Fibroblast of the aortic adventitia (primary cell): ENCODE data around the gene ARAP1. TPM values are rescaled to one million over a fixed set of nuclear protein-coding genes. Genes with fewer than 3 reads are reported as not detected.

Source experiments
- DNase-seq: peaks from one replicate; pipeline ENCODE4 v3.0.0-alpha.2; 2010; ENCODE audit warnings: low read depth
- H3K4me3 ChIP-seq: 2 replicates; pipeline ENCODE4 v1.5.1; 2011; ENCODE audit warnings: low read depth, mild to moderate bottlenecking, control low read depth, low read length, moderate library complexity
- CTCF ChIP-seq: IDR thresholded peaks from 2 replicates; pipeline ENCODE4 v1.5.1; 2011; ENCODE audit warnings: mild to moderate bottlenecking, low read length, control low read depth, inconsistent platforms; ENCODE audit not compliant: insufficient read depth
- total RNA-seq: library from RNA; depleted of rRNA; stranded (reverse); fragments of >200 nt; gene quantifications from 2 replicates; pipeline ENCODE4 v1.2.3, GENCODE V29; 2012; ENCODE audit warnings: low replicate concordance

The ARAP1 gene
- total RNA-seq, 1 donor, result 66.9 TPM

GRCh38 chr11:72746821-72747220 lies 5.4 kb downstream of the ARAP1 start:
- no peak for TF ChIP-seq CTCF
- no peak for DNase-seq

GRCh38 chr11:72745925-72746550 lies 6.2 kb downstream of the ARAP1 start:
- TF ChIP-seq CTCF, result no peak
- no peak overlapping the region for H3K4me3 ChIP-seq
- no peak for DNase-seq

More at GRCh38 chr11:72746821-72747220, 5.4 kb downstream of the ARAP1 start:
- H3K4me3 ChIP-seq, result no peak overlapping the region

GRCh38 chr11:72745511-72745910 lies 6.7 kb downstream of the ARAP1 start:
- no peak overlapping the region for H3K4me3 ChIP-seq
- DNase-seq, result no peak
- TF ChIP-seq CTCF, result no peak

- TF ChIP-seq CTCF, result no peak
- DNase-seq, result no peak
- H3K4me3 ChIP-seq, result no peak overlapping the region
These were observed 7.7 kb downstream of the ARAP1 start for GRCh38 chr11:72744474-72744873.

GRCh38 chr11:72743321-72744221 lies 8.6 kb downstream of the ARAP1 start:
- no peak for DNase-seq
- H3K4me3 ChIP-seq, result no peak overlapping the region
- no peak for TF ChIP-seq CTCF

- H3K4me3 ChIP-seq, result no peak overlapping the region
- DNase-seq, result no peak
- no peak for TF ChIP-seq CTCF
These were observed 9.5 kb downstream of the ARAP1 start for GRCh38 chr11:72742513-72743320.
